KOPT-K1 (cell line): ENCODE measurements around the gene KLHL26.
"Not testable (repeated sequence)": the region's sequence is repeated elsewhere in the genome, so short reads cannot be mapped to it uniquely, and the experiment has no call there.

ENCODE experiments used
- H3K27ac ChIP-seq: fragments of 200-600 bp; sonication (generic); 2 replicates; pipeline ENCODE4 v1.5.1; 2016; ENCODE audit warnings: antibody characterized with exemption, mild to moderate bottlenecking, low read depth, low read length; ENCODE audit not compliant: poor library complexity, severe bottlenecking
- H3K36me3 ChIP-seq: fragments of 200-600 bp; sonication (generic); 2 replicates; pipeline ENCODE4 v1.5.1; 2017; ENCODE audit warnings: antibody characterized with exemption, mild to moderate bottlenecking, low read length, moderate library complexity; ENCODE audit not compliant: insufficient read depth
- H3K9me3 ChIP-seq: fragments of 200-600 bp; sonication (generic); 2 replicates; pipeline ENCODE4 v1.5.1; 2017; ENCODE audit warnings: antibody characterized with exemption, low read length, mild to moderate bottlenecking; ENCODE audit not compliant: insufficient read depth, poor library complexity, severe bottlenecking

The KLHL26 gene

GRCh38 chr19:18595475-18595874 is 41.4 kb upstream of the KLHL26 start:
- Histone ChIP-seq H3K27ac (no peak overlapping the region), H3K9me3 (no peaks in the 10 kb centered on the region), H3K36me3 (peaks cover 8% of the 10 kb centered on the region; the same call in 1 of the 2 replicates)

GRCh38 chr19:18596752-18597157 is 40.1 kb upstream of the KLHL26 start:
- H3K9me3 ChIP-seq = no peaks in the 10 kb centered on the region
- no peaks in the 10 kb centered on the region for H3K36me3 ChIP-seq
- H3K27ac ChIP-seq = no peak overlapping the region

DNA sequence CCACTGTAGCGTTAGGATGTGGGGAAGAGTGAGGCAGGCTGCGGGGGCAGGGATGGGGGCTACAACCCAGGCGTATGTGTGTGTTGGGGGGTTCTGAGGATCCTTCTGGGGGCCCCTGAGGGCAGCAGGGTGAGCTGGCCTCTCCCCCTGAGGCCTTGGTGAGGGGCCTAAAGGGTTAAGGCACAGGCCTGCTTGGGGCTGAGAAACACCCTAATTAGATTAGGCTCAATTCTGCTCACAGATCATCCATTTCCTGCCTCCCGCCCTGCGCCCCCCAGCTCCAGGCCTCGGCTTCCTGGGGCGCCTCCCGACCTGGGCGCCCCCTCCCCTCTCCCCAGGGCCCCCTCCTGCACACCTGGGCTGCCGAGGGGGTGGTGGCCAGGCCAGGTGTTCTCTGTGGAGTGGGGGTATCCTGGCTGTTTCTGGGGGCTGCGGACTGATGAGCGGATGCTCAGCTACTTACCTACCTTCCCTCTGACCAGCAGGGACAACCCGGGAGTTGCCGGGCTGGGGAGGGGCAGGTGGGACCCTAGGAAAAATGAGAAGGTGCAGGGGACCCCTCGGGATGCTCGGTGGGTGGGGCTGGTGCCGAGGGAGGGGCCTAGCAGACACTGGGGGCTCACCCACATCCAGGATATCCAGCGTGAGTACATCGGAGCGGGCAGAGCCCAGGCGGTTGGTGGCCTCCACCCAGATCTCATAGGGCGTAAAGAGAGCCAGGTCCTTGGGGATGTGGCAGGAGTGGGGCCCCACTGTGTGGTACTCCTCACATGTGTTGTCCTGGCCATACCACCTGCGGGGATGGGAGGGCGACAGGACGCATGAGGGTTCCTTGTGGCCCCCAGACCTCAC is 38.8 kb upstream of the KLHL26 start:
- H3K9me3 ChIP-seq = no peaks in the 10 kb centered on the region
- no peaks in the 10 kb centered on the region for H3K36me3 ChIP-seq
- H3K27ac ChIP-seq = no peak overlapping the region

DNA sequence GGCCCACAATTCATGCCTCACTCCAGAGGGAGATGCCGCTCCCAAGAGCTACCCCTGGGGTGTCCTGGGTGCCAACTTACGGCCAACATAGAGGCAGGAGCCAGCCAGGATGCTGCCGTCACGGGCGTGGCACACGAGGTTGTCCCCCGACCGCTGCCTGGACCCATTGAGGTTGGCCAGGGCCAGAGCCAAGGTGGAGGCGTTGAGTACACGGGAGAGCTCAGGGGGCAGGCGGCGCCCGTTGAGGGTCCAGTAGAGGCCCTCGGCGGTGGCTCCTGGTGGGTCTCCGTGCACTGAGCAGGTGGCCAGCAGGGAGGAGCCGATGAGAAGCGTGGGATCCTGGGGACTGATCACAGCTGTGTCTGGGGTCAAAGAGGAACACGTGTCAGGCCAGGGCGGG is 37.3 kb upstream of the KLHL26 start:
- H3K27ac ChIP-seq = no peak overlapping the region
- H3K36me3 ChIP-seq = no peaks in the 10 kb centered on the region
- no peaks in the 10 kb centered on the region for H3K9me3 ChIP-seq

DNA sequence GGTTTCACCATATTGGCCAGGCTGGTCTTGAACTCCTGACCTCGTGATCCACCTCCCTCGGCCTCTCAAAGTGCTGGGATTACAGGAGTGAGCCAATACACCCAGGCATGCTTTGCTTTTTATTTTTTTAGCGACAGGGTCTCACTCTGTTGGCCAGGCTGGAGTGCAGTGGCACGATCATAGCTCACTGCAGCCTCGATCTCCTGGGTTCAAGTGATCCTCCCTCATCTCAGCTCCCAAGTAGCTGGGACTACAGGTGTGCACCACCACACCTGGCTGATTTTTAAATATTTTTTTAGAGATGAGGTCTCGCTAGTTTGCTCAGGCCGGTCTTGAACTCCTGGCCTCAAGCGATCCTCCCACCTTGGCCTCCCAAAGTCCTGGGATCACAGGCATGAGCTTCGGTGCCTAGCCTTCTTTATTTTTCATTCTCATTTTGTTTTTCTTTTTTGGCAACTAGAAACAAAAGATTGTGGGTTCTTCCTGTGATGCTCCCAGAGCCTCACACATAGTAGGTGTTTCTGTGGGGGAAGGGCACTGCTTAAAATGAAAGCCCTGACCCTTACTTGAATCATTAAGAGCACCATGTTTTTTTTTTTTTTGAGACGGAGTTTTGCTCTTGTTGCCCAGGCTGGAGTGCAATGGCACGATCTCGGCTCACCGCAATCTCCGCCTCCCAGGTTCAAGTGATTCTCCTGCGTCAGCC is 36.0 kb upstream of the KLHL26 start:
- H3K36me3 ChIP-seq, H3K9me3 ChIP-seq, H3K27ac ChIP-seq: not testable (repeated sequence)

GRCh38 chr19:18601875-18602274 is 35.0 kb upstream of the KLHL26 start:
- H3K36me3 ChIP-seq = no peaks in the 10 kb centered on the region
- no peak overlapping the region for H3K27ac ChIP-seq
- no peaks in the 10 kb centered on the region for H3K9me3 ChIP-seq

DNA sequence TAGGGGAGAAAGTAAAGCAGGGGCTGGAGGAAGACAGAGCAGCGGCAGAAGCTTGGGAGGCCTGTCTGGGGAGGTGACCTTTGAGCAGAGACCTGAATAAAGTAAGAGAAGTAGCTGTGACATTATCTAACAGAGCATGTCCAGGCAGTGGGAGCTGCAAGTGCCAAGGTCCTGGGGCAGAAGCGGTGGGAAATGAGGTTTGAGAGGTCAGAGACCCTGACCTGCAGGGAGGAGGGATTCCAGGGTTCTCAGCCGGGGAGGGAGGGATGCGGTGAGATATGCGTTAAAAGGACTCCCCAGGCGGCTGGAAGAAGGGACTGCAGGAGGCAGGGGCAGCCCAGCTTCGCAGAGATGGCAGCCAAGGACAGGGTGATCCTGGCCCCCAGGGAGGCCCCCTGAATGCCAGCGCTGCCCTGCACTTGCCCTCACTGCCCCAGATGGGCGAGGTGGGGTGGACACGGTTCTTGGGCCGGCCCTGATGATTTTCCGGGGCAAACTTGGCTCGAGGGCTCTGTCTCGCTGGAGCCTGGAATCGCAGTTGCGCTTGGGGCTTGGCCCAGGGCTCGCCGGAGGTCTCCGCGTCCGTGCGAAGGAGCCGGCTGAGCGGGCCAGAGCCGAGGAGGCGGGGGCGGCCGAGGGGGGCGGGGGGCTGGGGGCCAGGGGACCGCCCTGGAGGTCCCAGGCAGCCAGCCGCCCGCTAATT is 33.4 kb upstream of the KLHL26 start:
- Histone ChIP-seq H3K27ac (no peak overlapping the region), H3K36me3 (no peaks in the 10 kb centered on the region), H3K9me3 (no peaks in the 10 kb centered on the region)

DNA sequence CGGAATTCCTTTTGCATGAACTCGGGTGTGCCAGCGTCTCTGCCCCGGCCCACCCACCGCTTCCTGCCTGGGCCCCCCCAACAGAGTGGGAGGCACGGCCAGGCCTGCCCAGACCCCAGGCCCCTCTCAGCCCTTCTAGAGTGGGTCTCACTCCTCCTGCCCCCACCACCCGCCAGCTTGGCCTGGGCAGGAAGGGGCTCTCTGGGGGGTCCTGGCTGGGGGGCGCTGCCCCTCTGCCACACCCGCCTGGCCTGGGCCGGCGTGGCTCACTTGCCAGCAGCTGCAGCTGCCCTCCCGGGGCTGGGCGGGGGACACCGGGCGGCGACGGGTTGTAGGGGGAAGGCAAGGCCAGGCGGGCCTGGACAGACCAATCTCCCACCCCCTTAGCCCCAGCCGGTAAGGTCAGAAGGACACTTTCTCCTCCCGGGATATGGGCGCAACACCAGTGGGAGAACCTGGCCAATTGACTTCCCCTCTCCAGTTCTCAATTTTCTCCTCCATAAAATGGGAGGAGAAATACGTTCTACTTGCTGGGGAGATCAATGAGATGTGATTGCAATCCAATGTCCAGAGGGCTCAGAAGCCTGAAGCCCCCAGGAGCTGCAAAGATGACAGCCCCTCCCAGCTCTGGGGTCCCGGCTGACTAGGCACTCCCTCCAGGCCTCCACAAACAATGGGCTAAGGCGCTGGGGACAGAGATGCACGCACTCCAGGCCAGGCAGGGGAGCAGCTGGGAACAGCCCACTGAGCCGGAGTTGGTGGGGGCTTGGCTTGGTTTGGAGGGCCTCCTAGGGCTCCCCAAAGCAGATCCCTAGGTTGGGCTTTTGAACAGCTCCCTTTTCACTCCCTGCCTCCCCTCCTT is 32.6 kb upstream of the KLHL26 start:
- Histone ChIP-seq H3K9me3 (no peaks in the 10 kb centered on the region), H3K27ac (no peak overlapping the region)

DNA sequence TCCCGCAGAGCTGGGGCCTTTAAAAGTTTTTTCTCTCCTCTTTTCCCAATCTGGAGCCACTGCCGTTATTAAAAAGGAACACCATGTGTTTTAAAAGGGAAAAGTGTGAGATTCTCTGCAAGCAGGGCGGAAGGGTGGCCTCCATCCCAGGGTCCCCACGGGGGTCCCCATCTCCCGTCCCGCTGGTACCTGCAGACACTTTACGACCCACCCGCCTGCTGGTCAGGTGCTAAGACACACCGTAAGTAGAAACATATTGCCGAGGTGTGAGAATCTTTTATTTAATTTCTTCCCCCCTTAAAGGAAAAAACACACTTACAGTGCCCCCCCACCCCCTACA is 32.0 kb upstream of the KLHL26 start:
- no peaks in the 10 kb centered on the region for H3K9me3 ChIP-seq
- no peak overlapping the region for H3K27ac ChIP-seq

More for the DNA sequence above, 32.6 kb upstream of the KLHL26 start:
- H3K36me3 ChIP-seq = no peaks in the 10 kb centered on the region

GRCh38 chr19:18605196-18605545 is 31.7 kb upstream of the KLHL26 start:
- Histone ChIP-seq H3K36me3 (no peaks in the 10 kb centered on the region), H3K9me3 (no peaks in the 10 kb centered on the region), H3K27ac (no peak overlapping the region)

More for the DNA sequence above, 32.0 kb upstream of the KLHL26 start:
- H3K36me3 ChIP-seq = no peaks in the 10 kb centered on the region

GRCh38 chr19:18605546-18606280 is 31.1 kb upstream of the KLHL26 start:
- Histone ChIP-seq H3K36me3 (no peaks in the 10 kb centered on the region), H3K27ac (no peak overlapping the region), H3K9me3 (no peaks in the 10 kb centered on the region)

DNA sequence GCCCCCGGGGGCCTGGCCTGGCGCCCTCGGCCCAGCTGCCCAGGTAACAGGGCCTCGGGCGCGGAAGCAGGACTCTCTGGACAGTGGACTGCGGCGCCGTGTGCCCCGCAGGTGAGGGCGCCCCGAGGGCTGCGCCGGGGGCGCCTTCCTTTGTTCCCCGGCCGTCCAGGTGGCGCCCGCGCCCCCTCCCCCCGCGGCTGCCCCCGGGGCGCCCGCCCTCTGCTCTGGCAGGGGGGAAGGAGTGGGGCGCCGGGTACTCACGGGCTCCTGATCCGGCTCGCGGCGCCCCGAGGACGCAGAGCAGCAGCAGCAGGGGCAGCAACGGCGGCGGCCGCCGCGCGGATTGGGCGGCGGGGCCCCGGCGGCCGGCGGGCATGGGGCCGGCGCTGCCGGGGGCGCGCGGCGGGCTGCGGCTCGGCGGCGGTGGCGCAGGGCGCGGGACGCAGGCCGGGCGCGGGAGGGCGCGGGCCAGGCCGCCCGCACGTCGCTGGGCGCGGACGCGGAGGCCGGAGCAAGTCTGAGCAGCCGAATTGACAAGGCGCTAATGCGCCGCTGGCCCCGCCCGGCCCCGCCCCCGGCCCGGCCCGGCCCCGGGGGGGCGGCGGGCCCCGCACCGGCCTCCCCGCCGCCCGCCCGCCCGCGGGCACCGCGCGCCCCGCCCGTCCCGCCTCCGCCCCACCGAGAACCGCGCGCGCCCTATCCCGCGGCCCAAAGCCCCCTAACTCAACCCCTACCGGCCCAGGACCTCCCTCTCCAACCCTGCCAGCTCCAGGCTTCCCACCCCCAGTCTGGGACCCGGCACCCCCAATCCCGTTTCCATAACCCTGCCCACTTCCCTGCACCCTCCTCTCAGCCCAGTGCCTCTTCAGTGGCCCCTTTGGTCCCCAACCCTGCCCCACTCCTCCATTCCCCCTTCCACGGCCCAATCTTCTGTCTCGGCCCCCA is 30.3 kb upstream of the KLHL26 start, which contains the start of gene CRLF1:
TSS of gene CRLF1 (minus strand) at position 519 of the 945 bp plus-strand sequence. CDS start at position 376, 143 bp downstream.
- no peaks in the 10 kb centered on the region for H3K36me3 ChIP-seq
- no peaks in the 10 kb centered on the region for H3K9me3 ChIP-seq
- no peak within 1 kb of the TSS for H3K27ac ChIP-seq
